NCI-H774 (cell line): Measurements from ENCODE around the gene ELK3.
"Not testable (repeated sequence)": the region's sequence is repeated elsewhere in the genome, so short reads cannot be mapped to it uniquely, and the experiment has no call there.

Source experiments
- DNase-seq: peaks from one replicate; lab custom pipeline; 2025; lab: John Stamatoyannopoulos, UW

The ELK3 gene

GRCh38 chr12:96311191-96311590 lies 117.0 kb downstream of the ELK3 start:
- DNase-seq: no peak

GRCh38 chr12:96313606-96314005 lies 119.4 kb downstream of the ELK3 start:
- no peak for DNase-seq

- no peak for DNase-seq
Observed at GRCh38 chr12:96314723-96315122, 120.5 kb downstream of the ELK3 start.

GRCh38 chr12:96315741-96316481 lies 121.7 kb downstream of the ELK3 start:
- peak; percentile 5 for DNase-seq

- not testable (repeated sequence) for DNase-seq
Observed at GRCh38 chr12:96317801-96318200, 123.6 kb downstream of the ELK3 start.
